Lung (tissue), 12 donors: ENCODE measurements around the gene ANTXR1. TPM values are rescaled to one million over a fixed set of nuclear protein-coding genes. Genes with fewer than 3 reads are reported as not detected.

ENCODE experiments used
- ATAC-seq: fragments of 200-7000 bp; cut with Tn5 transposase; one replicate; pipeline ENCODE4 v1.9.1; 2020; ENCODE audit warnings: moderate number of reproducible peaks; ENCODE audit not compliant: insufficient read depth, low FRiP score
- DNase-seq, 3 donors: peaks; one replicate each; pipeline ENCODE4 v3.0.0-alpha.2; 2013 to 2017
- H3K27ac ChIP-seq, 2 donors: one replicate each; pipeline ENCODE4 v1.5.1; 2013; ENCODE audit warnings: mild to moderate bottlenecking in 2 of 2, moderate library complexity in 2 of 2, control low read depth in 1 of 2, inconsistent platforms in 1 of 2, low read depth in 1 of 2, low read length in 1 of 2
- H3K27me3 ChIP-seq, 3 donors: one replicate each; pipeline ENCODE4 v1.5.1; 2013; ENCODE audit warnings: low read length in 2 of 3; ENCODE audit not compliant: control insufficient read depth in 3 of 3, insufficient read depth in 3 of 3
- H3K36me3 ChIP-seq, 4 donors: one replicate each; pipeline ENCODE4 v1.5.1; 2013; ENCODE audit warnings: low read length in 4 of 4, mild to moderate bottlenecking in 1 of 4, moderate library complexity in 1 of 4; ENCODE audit not compliant: control insufficient read depth in 4 of 4, insufficient read depth in 4 of 4
- H3K4me1 ChIP-seq, 5 donors: one replicate each; pipeline ENCODE4 v1.5.1; 2013; ENCODE audit warnings: low read length in 5 of 5, mild to moderate bottlenecking in 2 of 5, moderate library complexity in 1 of 5; ENCODE audit not compliant: control insufficient read depth in 5 of 5, insufficient read depth in 5 of 5
- H3K4me3 ChIP-seq: one replicate; pipeline ENCODE4 v1.5.1; 2013; ENCODE audit warnings: mild to moderate bottlenecking, control low read depth, moderate library complexity
- H3K9ac ChIP-seq, 2 donors: one replicate each; pipeline ENCODE4 v1.5.1; 2013; ENCODE audit warnings: low read length in 2 of 2, control low read depth in 1 of 2; ENCODE audit not compliant: insufficient read depth in 1 of 2
- H3K9me3 ChIP-seq, 4 donors: one replicate each; pipeline ENCODE4 v1.5.1; 2013; ENCODE audit warnings: low read length in 3 of 4, mild to moderate bottlenecking in 1 of 4, moderate library complexity in 1 of 4; ENCODE audit not compliant: control insufficient read depth in 4 of 4, insufficient read depth in 3 of 4
- WGBS, 2 donors: extraction: QIAGEN DNeasy Blood & Tissue Kit; methylation state at CpG; one replicate each; pipeline ENCODE4 v1.1.7; 2013; 5-methylcytosine and 5-hydroxymethylcytosine counted together
- polyA plus RNA-seq, 2 donors: library from polyadenylated mRNA; stranded (reverse); fragments of 200-250 nt; gene quantifications; one replicate each; pipeline ENCODE4 v1.2.1, GENCODE V29; 2013
- total RNA-seq, 2 donors: library from RNA; depleted of rRNA in 1 of 2; stranded (reverse); fragments of >200 nt in 1 of 2; gene quantifications; one replicate each; pipeline ENCODE4 v1.2.1, GENCODE V29; 2014 to 2021
- TF ChIP-seq, protein P1 (sequence below): IDR thresholded peaks from 2 replicates; pipeline ENCODE4 v1.5.1; 2012; ENCODE audit warnings: mild to moderate bottlenecking; ENCODE audit errors: control extremely low read depth, extremely low read depth
- donor health status: control.
- donor health status: control.
- donor health status: Bipolar disorder and iron deficiency.
- donor health status: healthy.
- donor health status: DM: yes; HTN: yes; CAD: no.

ANTXR1 gene
- total and polyA plus RNA-seq, 4 donors: 13.4 to 81.0 (median 34.8) TPM

DNA sequence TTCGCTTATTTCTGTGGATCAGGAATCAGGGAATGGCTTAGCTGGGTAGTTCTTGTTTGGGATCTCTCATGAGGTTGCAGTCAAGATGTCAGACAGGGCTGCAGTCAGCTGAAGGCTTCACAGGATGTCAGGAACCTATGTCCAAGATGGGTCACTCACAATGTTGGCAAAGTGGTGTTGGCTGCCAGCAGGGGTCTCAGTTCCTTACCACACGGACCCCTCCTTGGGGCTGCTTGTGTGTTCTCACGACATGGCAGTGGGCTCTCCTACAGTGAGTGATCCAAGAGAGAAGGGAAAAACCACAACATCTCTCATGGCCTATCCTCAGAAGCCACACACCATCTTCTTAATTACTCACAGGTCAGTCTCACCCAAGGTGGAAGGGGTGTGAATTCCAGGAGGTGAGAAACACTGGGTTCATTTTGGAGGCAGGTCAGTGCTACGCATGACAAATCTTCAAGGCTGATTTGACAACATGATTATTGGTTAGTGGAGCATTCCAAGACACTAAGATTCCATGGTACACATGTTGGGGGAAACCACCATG is 1.3 kb upstream of the ANTXR1 start:
- Histone ChIP-seq H3K36me3 (no peaks in the 10 kb centered on the region), H3K9ac (no peak overlapping the region), H3K27ac (no peak overlapping the region), H3K27me3 (no peaks in the 10 kb centered on the region), H3K4me3 (no peak overlapping the region), H3K4me1 (peaks cover 0 to 29% (median 1%) of the 10 kb centered on the region in 5 donors), H3K9me3 (no peaks in the 10 kb centered on the region)
- 73 to 85% methylated on average over 4 of the region's 4 CpGs for WGBS, 2 donors
- DNase-seq (no peak), ATAC-seq (no peak)
- TF ChIP-seq, protein P1, sequence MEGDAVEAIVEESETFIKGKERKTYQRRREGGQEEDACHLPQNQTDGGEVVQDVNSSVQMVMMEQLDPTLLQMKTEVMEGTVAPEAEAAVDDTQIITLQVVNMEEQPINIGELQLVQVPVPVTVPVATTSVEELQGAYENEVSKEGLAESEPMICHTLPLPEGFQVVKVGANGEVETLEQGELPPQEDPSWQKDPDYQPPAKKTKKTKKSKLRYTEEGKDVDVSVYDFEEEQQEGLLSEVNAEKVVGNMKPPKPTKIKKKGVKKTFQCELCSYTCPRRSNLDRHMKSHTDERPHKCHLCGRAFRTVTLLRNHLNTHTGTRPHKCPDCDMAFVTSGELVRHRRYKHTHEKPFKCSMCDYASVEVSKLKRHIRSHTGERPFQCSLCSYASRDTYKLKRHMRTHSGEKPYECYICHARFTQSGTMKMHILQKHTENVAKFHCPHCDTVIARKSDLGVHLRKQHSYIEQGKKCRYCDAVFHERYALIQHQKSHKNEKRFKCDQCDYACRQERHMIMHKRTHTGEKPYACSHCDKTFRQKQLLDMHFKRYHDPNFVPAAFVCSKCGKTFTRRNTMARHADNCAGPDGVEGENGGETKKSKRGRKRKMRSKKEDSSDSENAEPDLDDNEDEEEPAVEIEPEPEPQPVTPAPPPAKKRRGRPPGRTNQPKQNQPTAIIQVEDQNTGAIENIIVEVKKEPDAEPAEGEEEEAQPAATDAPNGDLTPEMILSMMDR: no peak

DNA sequence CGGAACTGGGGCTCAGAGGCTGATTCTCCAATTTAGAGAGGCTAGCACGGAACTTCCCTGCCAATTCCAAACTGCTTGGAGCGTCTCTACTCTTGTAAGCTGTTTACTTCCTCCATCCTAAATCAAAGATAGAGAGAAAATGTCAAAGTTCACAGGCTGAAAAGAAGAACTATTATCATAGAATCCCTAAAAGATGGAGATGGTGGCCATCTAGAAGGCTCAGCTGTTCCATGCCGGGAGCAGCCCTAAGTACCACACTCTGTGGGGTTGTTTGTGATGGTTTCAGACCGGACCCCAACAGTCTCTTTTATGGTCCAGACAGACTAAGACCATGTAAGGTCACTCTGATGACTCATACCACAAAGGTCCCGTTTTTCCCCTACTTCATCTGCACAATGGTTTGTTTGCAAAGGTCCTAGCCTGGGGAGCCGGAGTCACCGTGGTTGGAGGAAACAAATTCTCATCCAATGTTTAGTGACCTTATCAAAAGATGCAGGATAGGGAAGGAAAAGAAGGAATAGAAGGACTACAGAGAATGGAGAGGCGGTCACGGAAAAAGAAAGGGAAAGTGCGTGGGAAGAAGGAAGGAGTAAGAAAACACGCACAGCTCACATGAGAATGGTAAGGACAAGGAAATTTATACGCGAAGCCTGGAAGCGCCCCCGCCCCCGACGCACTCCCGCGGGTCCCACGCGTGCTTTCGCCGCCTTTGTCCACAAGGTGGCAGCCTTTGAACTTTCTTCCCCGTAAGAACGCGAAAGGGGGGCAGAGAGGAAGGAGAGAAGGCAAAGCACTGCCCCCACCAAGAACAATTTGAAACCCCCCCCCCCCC is 453 bp upstream of the ANTXR1 start:
- H3K27ac ChIP-seq: peak overlapping the region in 1 of 2 donors; percentile 24

DNA sequence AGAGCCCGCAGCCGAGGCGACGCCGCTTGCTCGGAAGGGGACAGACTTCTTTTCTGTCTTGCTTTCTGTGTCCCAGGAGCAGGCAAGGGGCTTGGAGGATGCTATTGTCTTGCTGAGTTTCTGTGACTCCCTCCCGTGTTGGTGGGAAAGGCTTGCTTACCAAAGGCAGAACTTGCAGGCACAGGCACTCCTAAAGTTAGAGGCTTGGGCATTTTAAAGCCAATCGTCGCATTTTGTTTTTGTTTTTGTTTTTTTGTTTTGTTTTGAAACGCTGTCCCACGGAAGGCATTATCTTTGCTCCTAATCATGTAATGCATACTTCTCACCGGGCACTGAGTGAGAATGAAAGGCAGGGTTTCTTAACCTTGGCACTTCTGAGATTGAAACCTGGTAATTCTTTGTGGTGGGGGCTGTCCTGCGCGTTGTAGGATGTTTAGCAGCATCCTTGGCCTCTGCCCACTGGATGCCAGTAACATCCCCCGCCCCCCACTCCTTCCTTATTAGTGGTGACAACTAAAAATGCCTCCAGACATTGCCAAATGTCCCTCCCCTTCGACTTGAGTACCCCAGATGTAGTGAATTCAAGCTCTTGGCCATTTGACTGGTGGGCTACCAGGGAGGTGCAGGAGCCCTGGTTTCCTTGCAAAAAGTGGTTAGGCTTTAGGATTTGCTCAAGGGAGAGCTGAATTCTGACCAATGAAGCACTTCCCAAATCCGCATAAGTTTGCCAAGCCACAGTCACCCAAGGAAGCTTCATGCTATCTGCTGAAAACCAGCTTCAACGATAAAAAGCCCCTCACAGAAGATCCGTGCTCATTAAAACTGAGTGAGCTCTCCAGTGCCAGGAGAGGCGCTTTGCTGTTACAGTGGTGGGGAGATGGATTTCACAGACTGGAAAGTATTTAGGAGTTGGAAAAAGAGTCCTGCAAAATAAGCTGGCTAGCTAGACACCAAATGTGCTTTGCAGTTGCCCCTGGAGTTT is 1.2 kb downstream of the ANTXR1 start:
- Histone ChIP-seq H3K36me3 (no peaks in the 10 kb centered on the region), H3K27me3 (no peaks in the 10 kb centered on the region), H3K27ac (peak overlapping the region; percentile 24 to 69), H3K9ac (peak overlapping the region; percentile 72 to 76), H3K9me3 (no peaks in the 10 kb centered on the region), H3K4me3 (peak overlapping the region; percentile 56), H3K4me1 (peaks cover 2 to 38% (median 4%) of the 10 kb centered on the region in 5 donors)
- no peak for ATAC-seq
- DNase-seq: peak; percentile 41 to 75 (median 75)
- TF ChIP-seq, protein P1: no peak
- WGBS, 2 donors: 5 to 7% methylated on average over 20 of the region's 20 CpGs

More for the DNA sequence above, 453 bp upstream of the ANTXR1 start:
- no peak overlapping the region for H3K9ac ChIP-seq
- H3K9me3 ChIP-seq: no peaks in the 10 kb centered on the region
- H3K36me3 ChIP-seq: no peaks in the 10 kb centered on the region
- WGBS, 2 donors: 11 to 13% methylated on average over 27 of the region's 27 CpGs
- H3K27me3 ChIP-seq: no peaks in the 10 kb centered on the region
- ATAC-seq (peak; percentile 68), DNase-seq (peak in 1 of 3 donors; percentile 90)
- H3K4me1 ChIP-seq: peaks cover 2 to 37% (median 4%) of the 10 kb centered on the region in 5 donors
- TF ChIP-seq, protein P1: peak; percentile 31
- H3K4me3 ChIP-seq: peak overlapping the region; percentile 56
